Progenitor cell of endocrine pancreas (in vitro differentiated cells): Measurements from ENCODE around the gene RPRD2. TPM values are rescaled to one million over a fixed set of nuclear protein-coding genes. Genes with fewer than 3 reads are reported as not detected.

ENCODE experiments used
- DNase-seq: peaks from one replicate; pipeline ENCODE4 v3.0.0; 2021; ENCODE audit warnings: low spot score; ENCODE audit not compliant: unreplicated experiment
- H3K27ac Mint-ChIP-seq: 2 replicates; pipeline ENCODE4 v1.8.0; 2021; ENCODE audit warnings: mild to moderate bottlenecking, moderate library complexity, mixed read lengths
- H3K27me3 Mint-ChIP-seq: 2 replicates; pipeline ENCODE4 v1.8.0; 2021; ENCODE audit warnings: mixed read lengths
- H3K36me3 Mint-ChIP-seq: 2 replicates; pipeline ENCODE4 v1.8.0; 2022; ENCODE audit warnings: mixed read lengths; ENCODE audit not compliant: insufficient read depth
- H3K4me1 Mint-ChIP-seq: 2 replicates; pipeline ENCODE4 v1.8.0; 2021; ENCODE audit warnings: low read depth, mixed read lengths
- H3K4me3 Mint-ChIP-seq: 2 replicates; pipeline ENCODE4 v1.8.0; 2021; ENCODE audit warnings: low read depth, mild to moderate bottlenecking, moderate library complexity, mixed read lengths
- H3K9me3 Mint-ChIP-seq: 2 replicates; pipeline ENCODE4 v1.8.0; 2021; ENCODE audit warnings: low read depth, mixed read lengths
- CTCF ChIP-seq: fragments of 200-600 bp; sonication (generic); IDR thresholded peaks from one replicate; pipeline ENCODE4 v1.5.0; 2021; ENCODE audit warnings: antibody characterized with exemption, mild to moderate bottlenecking; ENCODE audit not compliant: unreplicated experiment
- total RNA-seq: library from RNA; stranded (reverse); gene quantifications from 2 replicates; pipeline ENCODE4 v1.2.1, GENCODE V29; 2021

The RPRD2 gene
- total RNA-seq, 1 donor from 2014 or later = 42.6 TPM

- Mint-ChIP-seq H3K4me1 (peaks cover under 1% of the 10 kb centered on the region), H3K27me3 (no peaks in the 10 kb centered on the region), H3K27ac (no peak overlapping the region), H3K4me3 (no peak overlapping the region), H3K36me3 (peaks cover 9% of the 10 kb centered on the region), H3K9me3 (no peaks in the 10 kb centered on the region)
- no peak for TF ChIP-seq CTCF
- DNase-seq = no peak
Observed at GRCh38 chr1:150415800-150416199, 51.9 kb downstream of the RPRD2 start.

- peaks cover 9% of the 10 kb centered on the region for H3K36me3 Mint-ChIP-seq
- no peak for DNase-seq
- TF ChIP-seq CTCF = no peak
- no peaks in the 10 kb centered on the region for H3K9me3 Mint-ChIP-seq
- no peaks in the 10 kb centered on the region for H3K4me1 Mint-ChIP-seq
- H3K4me3 Mint-ChIP-seq = no peak overlapping the region
- no peaks in the 10 kb centered on the region for H3K27me3 Mint-ChIP-seq
- no peak overlapping the region for H3K27ac Mint-ChIP-seq
Observed at GRCh38 chr1:150420560-150421265, 56.8 kb downstream of the RPRD2 start.

- Mint-ChIP-seq H3K27me3 (no peaks in the 10 kb centered on the region), H3K4me3 (no peak overlapping the region), H3K9me3 (no peaks in the 10 kb centered on the region), H3K36me3 (peaks cover 12% of the 10 kb centered on the region), H3K27ac (no peak overlapping the region), H3K4me1 (no peaks in the 10 kb centered on the region)
- TF ChIP-seq CTCF = no peak
- no peak for DNase-seq
Observed at GRCh38 chr1:150422541-150422940, 58.6 kb downstream of the RPRD2 start.

DNA sequence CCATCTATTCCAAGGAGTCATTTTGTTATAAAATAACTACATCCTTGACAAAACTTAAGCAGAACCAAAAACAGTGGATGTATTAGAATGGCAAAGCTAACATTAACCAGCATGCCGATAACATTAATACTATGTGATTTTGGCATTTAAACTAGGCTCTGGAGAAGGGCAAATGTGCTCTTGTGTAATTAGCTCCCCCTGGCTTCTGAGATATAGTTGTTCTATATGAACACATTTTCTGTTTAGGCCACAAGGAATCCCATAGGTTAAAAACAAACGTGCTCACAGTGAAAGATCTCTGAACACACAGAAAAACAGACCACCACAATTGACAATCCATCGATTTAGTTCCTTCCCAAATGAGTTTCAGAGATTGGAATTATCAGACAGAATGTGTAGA, 65.9 kb downstream of the RPRD2 start:
- no peak for TF ChIP-seq CTCF
- DNase-seq = no peak
- Mint-ChIP-seq H3K9me3 (no peaks in the 10 kb centered on the region), H3K4me1 (no peaks in the 10 kb centered on the region), H3K27me3 (no peaks in the 10 kb centered on the region), H3K27ac (no peak overlapping the region), H3K4me3 (no peak overlapping the region), H3K36me3 (peaks cover 14% of the 10 kb centered on the region)

GRCh38 chr1:150441121-150441520, 77.2 kb downstream of the RPRD2 start:
- no peak overlapping the region for H3K27ac Mint-ChIP-seq
- no peaks in the 10 kb centered on the region for H3K9me3 Mint-ChIP-seq
- H3K4me3 Mint-ChIP-seq = no peak overlapping the region
- no peak for DNase-seq
- no peaks in the 10 kb centered on the region for H3K27me3 Mint-ChIP-seq
- no peaks in the 10 kb centered on the region for H3K4me1 Mint-ChIP-seq
- no peak for TF ChIP-seq CTCF
- H3K36me3 Mint-ChIP-seq = peaks cover 19% of the 10 kb centered on the region
